Endodermal cell (in vitro differentiated cells): ENCODE results near the gene LRRC18. TPM values are rescaled to one million over a fixed set of nuclear protein-coding genes. Genes with fewer than 3 reads are reported as not detected.
A peak's percentile ranks its signal among the peaks of the same experiment; 100 is the strongest.

Experiments used
- DNase-seq: peaks from one replicate; pipeline ENCODE4 v3.0.0-alpha.2; 2017
- H3K27ac ChIP-seq: 2 replicates; pipeline ENCODE4 v1.5.1; 2013; ENCODE audit warnings: mild to moderate bottlenecking, low read depth, low read length, moderate library complexity
- H3K27me3 ChIP-seq: 2 replicates; pipeline ENCODE4 v1.6.1; 2013; ENCODE audit warnings: mild to moderate bottlenecking, low read length, moderate library complexity; ENCODE audit not compliant: insufficient read depth, control insufficient read depth, poor library complexity, severe bottlenecking
- H3K36me3 ChIP-seq: 2 replicates; pipeline ENCODE4 v1.7.0; 2013; ENCODE audit warnings: mild to moderate bottlenecking, low read length, moderate library complexity; ENCODE audit not compliant: control insufficient read depth, insufficient read depth
- H3K4me1 ChIP-seq: one replicate; pipeline ENCODE4 v1.7.0; 2013; ENCODE audit warnings: low read length; ENCODE audit not compliant: control insufficient read depth, insufficient read depth
- H3K4me3 ChIP-seq: 2 replicates; pipeline ENCODE4 v1.5.1; 2013; ENCODE audit warnings: mild to moderate bottlenecking, low read length, moderate library complexity
- H3K9ac ChIP-seq: 2 replicates; pipeline ENCODE4 v1.6.1; 2013; ENCODE audit warnings: mild to moderate bottlenecking, low read length, moderate library complexity; ENCODE audit not compliant: poor library complexity, severe bottlenecking; ENCODE audit errors: extremely low read depth
- H3K9me3 ChIP-seq: 2 replicates; pipeline ENCODE4 v1.6.1; 2013; ENCODE audit warnings: mild to moderate bottlenecking, low read length, moderate library complexity; ENCODE audit not compliant: control insufficient read depth
- H3K27ac Mint-ChIP-seq: 2 replicates; pipeline ENCODE4 v1.8.0; 2020; ENCODE audit warnings: mixed read lengths
- H3K27me3 Mint-ChIP-seq: 2 replicates; pipeline ENCODE4 v1.8.0; 2021; ENCODE audit warnings: mild to moderate bottlenecking, mixed read lengths; ENCODE audit not compliant: insufficient read depth
- H3K36me3 Mint-ChIP-seq: 2 replicates; pipeline ENCODE4 v1.8.0; 2020; ENCODE audit warnings: low read depth, mixed read lengths
- H3K4me1 Mint-ChIP-seq: 2 replicates; pipeline ENCODE4 v1.8.0; 2020; ENCODE audit warnings: mixed read lengths
- H3K4me3 Mint-ChIP-seq: 2 replicates; pipeline ENCODE4 v1.8.0; 2020; ENCODE audit warnings: mild to moderate bottlenecking, moderate library complexity, mixed read lengths
- H3K9me3 Mint-ChIP-seq: 2 replicates; pipeline ENCODE4 v1.8.0; 2020; ENCODE audit warnings: mild to moderate bottlenecking, mixed read lengths
- WGBS, 2 experiments: methylation state at CpG; one replicate each; pipeline versions ENCODE4 v1.1.5 to v1.1.7; 2013; ENCODE audit warnings: missing lambda C conversion rate in 2 of 2, mixed read lengths in 1 of 2; ENCODE audit not compliant: insufficient coverage in 1 of 2, insufficient read length in 1 of 2; 5-methylcytosine and 5-hydroxymethylcytosine counted together
- long read RNA-seq, 4 experiments: library from polyadenylated mRNA in 2 of 4; library from RNA in 1 of 4; library from capped mRNA in 1 of 4; stranded (forward) in 3 of 4; unstranded in 1 of 4; transcript quantifications; one replicate each; pipeline ENCODE4 v2.0.0, GENCODE V29; 2020 to 2021; ENCODE audit warnings: inconsistent platforms in 1 of 4
- polyA plus RNA-seq, 2 experiments: library from polyadenylated mRNA; stranded (reverse); fragments of 50-300 nt; gene quantifications; one replicate each; pipeline ENCODE4 v1.2.3, GENCODE V29; 2013
- total RNA-seq, 2 donors: library from RNA; stranded (reverse); fragmentation: NEBNext Ultra II Directional in 1 of 2; extraction: Animal tissue kit (Norgen Biotek cat#: 25700) in 1 of 2; gene quantifications; 2 replicates in 1 of 2; 3 replicates in 1 of 2; pipeline ENCODE4 v1.2.1, GENCODE V29; 2021
- TF ChIP-seq, protein P1 (sequence below): fragments of 200-600 bp; sonication (generic); conservative IDR thresholded peaks from 2 replicates; pipeline ENCODE4 v1.5.0; 2021; ENCODE audit warnings: antibody characterized with exemption, mild to moderate bottlenecking

LRRC18 gene
- not detected for total RNA-seq
- polyA plus RNA-seq (2013, experiment 1 of 2), result not detected
- not detected for polyA plus RNA-seq (2013, experiment 2 of 2)
- long read RNA-seq, experiment 1, result 0 reads
- long read RNA-seq, experiment 2, result 0 reads
- long read RNA-seq, experiment 3, result 0 reads
- long read RNA-seq, experiment 4, result 0 reads

DNA sequence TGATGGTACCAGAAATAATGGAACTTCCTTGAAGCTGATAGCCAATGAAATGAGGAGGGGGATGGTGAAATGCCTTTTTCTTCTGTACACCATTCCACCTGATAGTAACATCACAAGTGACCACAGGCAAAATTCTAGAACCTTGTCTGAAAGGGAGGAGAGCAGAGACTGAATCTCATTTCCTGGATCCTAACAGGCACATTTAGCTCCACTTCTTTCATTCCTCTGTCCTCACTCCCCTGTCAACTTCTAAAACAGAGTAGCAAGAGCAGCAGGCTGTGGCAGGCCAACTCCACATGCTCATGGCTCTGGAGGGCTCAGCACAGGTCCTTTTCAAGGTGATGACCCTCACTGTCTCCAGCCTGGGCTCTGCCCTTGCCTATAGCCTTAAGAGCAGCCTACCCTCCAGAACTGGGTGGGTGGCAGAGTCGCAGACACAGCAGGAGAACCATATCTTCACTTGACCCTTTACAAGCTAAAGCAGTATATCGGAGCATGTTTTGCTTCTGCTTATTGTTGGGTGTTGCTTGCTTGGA is at the start of gene LRRC18:
LRRC18 (minus strand) TSS at position 51 of the 536 bp plus-strand sequence. CDS start 25,685 bp downstream, outside the sequence.
- TF ChIP-seq, protein P1, sequence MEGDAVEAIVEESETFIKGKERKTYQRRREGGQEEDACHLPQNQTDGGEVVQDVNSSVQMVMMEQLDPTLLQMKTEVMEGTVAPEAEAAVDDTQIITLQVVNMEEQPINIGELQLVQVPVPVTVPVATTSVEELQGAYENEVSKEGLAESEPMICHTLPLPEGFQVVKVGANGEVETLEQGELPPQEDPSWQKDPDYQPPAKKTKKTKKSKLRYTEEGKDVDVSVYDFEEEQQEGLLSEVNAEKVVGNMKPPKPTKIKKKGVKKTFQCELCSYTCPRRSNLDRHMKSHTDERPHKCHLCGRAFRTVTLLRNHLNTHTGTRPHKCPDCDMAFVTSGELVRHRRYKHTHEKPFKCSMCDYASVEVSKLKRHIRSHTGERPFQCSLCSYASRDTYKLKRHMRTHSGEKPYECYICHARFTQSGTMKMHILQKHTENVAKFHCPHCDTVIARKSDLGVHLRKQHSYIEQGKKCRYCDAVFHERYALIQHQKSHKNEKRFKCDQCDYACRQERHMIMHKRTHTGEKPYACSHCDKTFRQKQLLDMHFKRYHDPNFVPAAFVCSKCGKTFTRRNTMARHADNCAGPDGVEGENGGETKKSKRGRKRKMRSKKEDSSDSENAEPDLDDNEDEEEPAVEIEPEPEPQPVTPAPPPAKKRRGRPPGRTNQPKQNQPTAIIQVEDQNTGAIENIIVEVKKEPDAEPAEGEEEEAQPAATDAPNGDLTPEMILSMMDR, result no peak
- WGBS, 2 experiments, result 93% methylated on average over 2 of the region's 2 CpGs; no CpG with 5 or more reads in 1 of the 2 experiments
- no peaks in the 10 kb centered on the region for H3K36me3 ChIP-seq
- Mint-ChIP-seq H3K4me1 (peaks cover 9% of the 10 kb centered on the region), H3K36me3 (no peaks in the 10 kb centered on the region), H3K4me3 (no peak within 1 kb of the TSS), H3K27me3 (no peaks in the 10 kb centered on the region), H3K9me3 (no peaks in the 10 kb centered on the region), H3K27ac (no peak within 1 kb of the TSS)
- H3K9me3 ChIP-seq, result no peaks in the 10 kb centered on the region
- no peaks in the 10 kb centered on the region for H3K27me3 ChIP-seq
- peak; percentile 19 for DNase-seq
- no peak within 1 kb of the TSS for H3K4me3 ChIP-seq
- H3K27ac ChIP-seq, result no peak within 1 kb of the TSS
- no peak within 1 kb of the TSS for H3K9ac ChIP-seq
- H3K4me1 ChIP-seq, result no peaks in the 10 kb centered on the region

DNA sequence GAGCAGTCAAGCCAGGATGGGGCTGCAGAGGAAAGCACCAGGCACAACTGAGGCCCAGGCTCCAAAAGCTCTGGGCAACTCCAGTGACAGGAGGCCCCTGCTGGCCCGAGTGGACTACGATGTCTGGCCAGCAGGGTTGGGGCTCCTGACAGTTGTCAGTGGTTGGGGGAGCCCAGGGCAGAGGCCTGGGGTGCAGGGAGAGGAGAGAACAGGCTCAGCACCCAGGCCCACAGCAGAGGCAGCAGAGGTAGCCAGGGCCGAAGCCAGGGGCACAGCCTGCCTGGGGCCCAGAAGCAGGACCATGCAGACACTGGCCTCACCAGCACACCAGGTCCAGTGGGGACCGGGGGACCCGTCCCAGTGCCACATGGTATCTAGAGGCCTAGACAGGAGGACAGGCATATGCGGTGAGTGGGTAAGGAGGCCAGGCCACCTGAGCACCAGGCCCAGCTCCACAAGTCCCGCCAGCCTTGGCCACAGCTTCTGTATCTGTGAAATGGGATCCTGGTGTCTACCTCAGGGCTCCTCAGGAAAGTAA is 46.0 kb upstream of the LRRC18 start:
- Mint-ChIP-seq H3K27ac (no peak overlapping the region), H3K4me3 (no peak overlapping the region), H3K4me1 (peaks cover 2% of the 10 kb centered on the region), H3K9me3 (no peaks in the 10 kb centered on the region), H3K27me3 (no peaks in the 10 kb centered on the region), H3K36me3 (no peaks in the 10 kb centered on the region)
- Histone ChIP-seq H3K27me3 (no peaks in the 10 kb centered on the region), H3K9ac (no peak overlapping the region), H3K27ac (no peak overlapping the region), H3K4me3 (no peak overlapping the region), H3K9me3 (no peaks in the 10 kb centered on the region), H3K4me1 (no peaks in the 10 kb centered on the region), H3K36me3 (no peaks in the 10 kb centered on the region)
- WGBS, 2 experiments, result 88 to 94% methylated on average over 4 to 7 of the region's 7 CpGs
- TF ChIP-seq, protein P1, result no peak
- no peak for DNase-seq

DNA sequence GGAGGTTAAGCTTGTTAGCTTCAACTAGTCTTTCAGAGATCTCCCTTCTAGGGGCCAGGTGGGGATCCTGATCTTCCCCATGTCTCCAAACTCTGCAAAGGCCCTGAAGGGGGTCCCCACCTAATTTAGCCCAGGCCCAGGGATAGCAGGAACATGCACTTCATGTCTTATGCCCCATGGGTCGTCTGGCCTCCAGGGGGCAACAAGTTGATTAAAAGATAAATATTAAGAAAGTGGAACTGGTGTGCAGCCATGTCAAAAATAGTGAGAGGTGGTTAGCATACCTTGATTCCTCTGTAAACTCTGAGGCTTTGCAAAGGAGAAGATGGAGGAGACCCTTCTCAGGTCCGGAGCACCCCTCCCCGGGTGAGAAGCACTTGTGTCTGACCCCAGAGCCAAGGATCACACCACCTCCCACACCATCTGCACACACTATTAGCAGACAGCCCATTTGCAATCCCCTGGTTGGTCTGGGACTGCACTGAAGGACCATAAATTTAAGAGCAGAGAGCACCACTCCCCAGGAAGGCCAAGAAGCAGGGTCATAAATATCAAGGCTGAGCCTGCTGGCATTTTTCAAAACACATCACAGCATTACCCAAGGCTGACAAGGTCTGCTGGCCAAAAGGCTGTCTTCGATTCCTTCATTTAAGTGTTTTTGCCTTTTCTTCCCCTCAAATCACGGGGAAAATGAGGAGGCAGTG is 44.2 kb upstream of the LRRC18 start:
- no peaks in the 10 kb centered on the region for H3K9me3 Mint-ChIP-seq
- Histone ChIP-seq H3K27me3 (no peaks in the 10 kb centered on the region), H3K9me3 (no peaks in the 10 kb centered on the region), H3K27ac (no peak overlapping the region), H3K9ac (no peak overlapping the region), H3K4me1 (no peaks in the 10 kb centered on the region), H3K36me3 (no peaks in the 10 kb centered on the region), H3K4me3 (no peak overlapping the region)
- no peaks in the 10 kb centered on the region for H3K36me3 Mint-ChIP-seq
- H3K27me3 Mint-ChIP-seq, result no peaks in the 10 kb centered on the region
- WGBS, 2 experiments, result 85% methylated on average over 5 of the region's 5 CpGs; no CpG with 5 or more reads in 1 of the 2 experiments
- DNase-seq, result no peak
- TF ChIP-seq, protein P1, result no peak
- H3K27ac Mint-ChIP-seq, result no peak overlapping the region
- H3K4me3 Mint-ChIP-seq, result no peak overlapping the region
- peaks cover 2% of the 10 kb centered on the region for H3K4me1 Mint-ChIP-seq
